GM21390 (cell line): ENCODE data around the gene SLC25A12.
"Not testable (repeated sequence)": the region's sequence is repeated elsewhere in the genome, so short reads cannot be mapped to it uniquely, and the experiment has no call there.

Experiments used
- ATAC-seq: cut with Tn5 transposase; IDR thresholded peaks from one replicate; pipeline ENCODE4 v1.9.1; 2021; ENCODE audit not compliant: unreplicated experiment

Gene SLC25A12

DNA sequence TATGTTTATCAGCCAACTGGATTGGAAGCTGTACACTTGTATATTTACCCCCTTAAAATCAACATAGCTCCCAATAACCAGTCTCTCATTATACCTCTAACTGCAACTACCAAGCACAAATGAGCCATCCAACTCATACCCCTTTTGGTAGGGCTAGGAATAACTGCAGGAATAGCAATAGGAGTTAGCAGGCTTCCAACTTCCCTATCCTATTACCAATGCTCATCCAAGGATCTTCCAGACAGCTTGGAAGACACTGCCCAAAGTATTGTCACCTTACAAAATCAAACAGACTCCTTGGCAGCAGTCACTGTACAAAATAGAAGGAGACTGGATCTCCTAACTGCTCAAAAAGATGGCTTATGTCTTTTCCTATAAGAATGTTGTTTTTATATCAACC lies 61.6 kb downstream of the SLC25A12 start:
- no peak for ATAC-seq

DNA sequence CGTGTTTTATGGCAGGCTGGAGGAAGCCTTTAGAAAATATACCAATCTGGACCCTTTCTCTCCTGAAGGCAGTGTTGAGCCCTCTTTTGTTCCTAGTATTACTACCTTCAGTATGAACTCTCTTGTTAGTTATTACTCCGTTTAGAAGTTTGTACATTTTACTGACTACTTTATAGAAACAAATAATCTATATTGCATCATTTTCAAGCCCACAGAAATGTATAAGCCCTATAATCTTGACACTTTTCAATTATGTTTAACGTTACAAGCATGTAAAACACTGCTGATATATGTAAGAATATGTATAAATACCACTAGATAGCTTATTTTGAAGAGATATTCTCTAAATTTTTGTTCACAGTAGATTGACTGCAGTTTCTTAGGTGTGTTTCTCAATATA lies 64.0 kb downstream of the SLC25A12 start:
- ATAC-seq = no peak

DNA sequence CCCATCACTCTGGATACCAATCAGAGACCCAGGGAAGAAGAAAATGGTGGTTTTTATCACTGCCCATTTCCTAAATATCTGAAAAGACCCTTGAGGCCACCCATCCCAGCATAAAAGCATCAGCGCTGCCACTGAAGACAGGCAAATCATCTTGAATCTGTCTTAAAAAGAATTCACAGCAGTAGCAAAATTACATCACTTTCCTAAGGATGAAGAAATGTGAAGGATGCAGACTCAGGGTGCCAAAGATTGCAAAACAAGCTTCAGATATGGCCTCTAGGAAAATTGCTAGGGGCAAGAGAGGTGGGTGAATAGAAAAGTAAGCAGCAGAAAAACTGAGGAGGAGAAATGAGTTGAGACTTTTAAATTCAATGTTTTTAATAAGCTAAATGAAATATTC lies 70.0 kb downstream of the SLC25A12 start:
- ATAC-seq = no peak

DNA sequence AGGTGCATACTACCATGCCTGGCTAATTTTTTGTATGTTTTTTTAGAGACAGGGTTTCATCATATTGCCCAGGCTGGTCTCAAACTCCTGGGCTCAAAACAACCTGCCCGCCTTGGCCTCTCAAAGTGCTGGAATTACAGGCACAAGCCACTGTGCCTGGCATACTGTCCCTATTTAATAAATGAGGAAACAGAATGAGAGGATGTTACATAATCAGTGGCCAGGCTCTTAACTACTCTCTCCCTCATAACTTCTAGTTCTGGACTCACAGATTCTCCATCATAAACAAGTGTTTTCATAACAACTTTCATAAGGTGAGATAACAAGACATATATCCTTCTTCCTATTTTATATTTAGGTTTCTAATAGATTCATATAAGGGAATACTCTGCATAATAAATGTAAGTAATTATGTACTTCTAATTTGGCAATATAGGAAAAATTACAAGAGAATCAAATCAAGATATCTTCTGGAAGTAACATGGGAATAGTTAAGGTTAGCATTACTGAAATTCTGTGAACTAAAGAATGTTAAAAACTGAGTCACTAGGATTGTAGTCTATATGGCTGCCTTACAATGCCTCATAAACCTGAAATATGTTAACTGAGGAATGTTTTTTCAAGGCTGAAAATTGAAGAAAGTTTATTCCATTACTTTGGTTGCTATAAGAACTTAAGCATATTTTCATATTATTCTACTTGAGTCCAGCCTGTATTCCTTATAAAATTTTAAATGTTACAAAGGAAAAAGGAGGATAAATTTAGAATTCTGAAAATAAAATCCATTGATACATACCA lies 71.3 kb downstream of the SLC25A12 start:
- ATAC-seq = no peak

DNA sequence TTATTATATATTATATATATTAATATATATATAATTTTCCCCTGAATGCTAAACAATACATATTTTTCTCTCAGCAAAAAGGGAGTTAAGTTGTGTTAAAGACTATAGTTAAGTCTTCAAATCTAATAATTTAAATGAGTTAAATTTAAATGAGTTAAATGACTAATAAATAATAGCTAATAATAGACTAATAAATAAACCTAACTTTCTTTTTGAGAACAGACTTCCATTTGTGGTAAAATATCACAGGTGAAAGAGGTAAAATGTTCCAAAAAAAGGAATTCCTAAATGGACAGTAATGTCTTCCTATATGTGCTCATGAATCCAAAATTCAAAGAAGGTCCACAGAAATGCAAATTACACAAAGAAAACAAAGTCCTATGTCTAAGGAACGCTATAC lies 74.6 kb downstream of the SLC25A12 start:
- ATAC-seq = no peak

DNA sequence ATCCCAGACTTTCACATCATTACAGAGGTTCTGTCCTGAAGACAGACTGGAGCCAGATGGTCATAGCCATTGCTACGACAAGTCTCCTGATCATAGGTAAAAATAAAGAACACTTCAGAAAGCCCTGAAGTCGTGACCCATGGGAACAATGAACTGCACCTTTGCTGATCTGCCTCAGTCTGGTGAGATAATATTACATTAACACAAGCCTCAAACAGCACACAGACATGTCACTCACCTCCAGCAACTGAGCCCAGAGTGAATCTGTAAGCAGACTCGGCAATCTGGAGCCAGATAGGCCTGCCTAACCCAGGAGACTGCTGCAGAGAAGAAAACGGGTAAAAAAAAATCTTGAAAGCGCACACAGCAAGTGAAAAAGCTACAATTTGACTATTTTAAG lies 79.2 kb downstream of the SLC25A12 start:
- no peak for ATAC-seq

DNA sequence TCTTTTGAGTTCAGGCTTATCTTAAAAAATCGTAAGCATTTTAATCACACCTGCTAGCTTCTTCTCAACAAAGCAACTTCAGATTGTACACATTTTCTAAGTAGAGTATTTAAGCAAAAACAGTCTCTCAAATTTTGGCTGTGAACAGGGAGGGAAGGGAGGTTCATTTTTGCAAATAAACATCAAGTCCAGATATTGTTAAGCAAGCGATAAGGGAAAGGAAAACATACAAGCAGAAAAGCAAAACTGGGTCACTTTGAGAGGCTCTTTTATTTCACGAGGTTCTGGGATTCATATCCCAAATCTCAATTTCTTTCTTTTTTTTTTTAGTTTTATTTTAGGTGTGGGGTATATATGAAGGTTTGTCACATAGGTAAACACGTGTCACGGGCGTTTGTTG lies 79.9 kb downstream of the SLC25A12 start:
- no peak for ATAC-seq

DNA sequence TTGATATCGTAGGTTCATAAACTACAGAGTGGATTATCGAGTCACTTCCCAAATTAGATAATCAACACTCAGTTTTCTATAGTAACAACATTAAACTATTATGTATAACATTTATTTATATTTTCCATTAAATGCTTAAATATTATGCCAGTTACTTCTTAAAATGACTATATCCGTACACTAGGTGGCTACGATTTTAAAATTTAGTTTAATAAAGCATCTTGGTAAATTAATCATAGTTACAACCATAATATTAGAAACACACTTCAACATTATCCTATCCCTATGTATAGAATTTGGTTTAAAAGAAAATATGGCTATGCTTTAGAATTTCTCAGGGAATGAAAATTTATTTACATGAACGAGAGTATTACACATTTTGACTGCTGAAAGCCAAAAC lies 80.3 kb downstream of the SLC25A12 start:
- no peak for ATAC-seq

DNA sequence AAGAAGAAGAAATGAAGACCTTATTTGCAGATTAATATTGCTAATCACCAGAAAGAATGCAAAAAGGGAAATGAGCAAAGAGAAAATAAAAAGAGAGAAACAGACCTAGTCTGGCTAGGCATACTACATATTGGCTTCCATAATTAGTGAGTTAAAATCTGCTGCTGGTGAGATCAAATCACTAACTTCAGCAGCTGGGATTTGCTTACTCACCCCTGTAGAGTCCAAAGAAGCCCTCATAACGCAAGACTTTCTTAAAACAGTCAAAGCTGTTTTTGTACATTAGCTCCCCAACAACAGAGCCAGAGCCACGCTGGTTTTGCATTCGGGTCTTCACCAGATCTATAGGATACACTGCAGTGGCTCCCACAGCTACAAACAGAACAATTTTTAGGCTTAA lies 80.9 kb downstream of the SLC25A12 start:
- ATAC-seq = no peak

DNA sequence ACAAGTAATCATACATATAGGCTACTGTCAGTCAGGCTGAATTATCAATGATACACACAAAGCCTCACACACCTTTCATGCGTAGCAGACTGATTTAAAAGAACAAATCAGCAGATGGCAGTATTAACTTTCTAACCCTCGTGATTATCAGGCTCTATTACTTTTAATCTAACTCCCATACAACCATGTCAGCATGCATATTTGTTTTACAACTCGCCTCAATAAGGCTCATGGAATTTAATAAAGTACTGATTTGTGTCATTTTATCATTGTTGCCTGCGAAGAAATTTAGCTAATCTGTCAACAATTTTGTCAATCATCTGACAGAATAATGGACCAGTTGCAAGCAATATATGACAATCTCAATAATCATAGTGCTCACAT lies 82.8 kb downstream of the SLC25A12 start:
- ATAC-seq = no peak

DNA sequence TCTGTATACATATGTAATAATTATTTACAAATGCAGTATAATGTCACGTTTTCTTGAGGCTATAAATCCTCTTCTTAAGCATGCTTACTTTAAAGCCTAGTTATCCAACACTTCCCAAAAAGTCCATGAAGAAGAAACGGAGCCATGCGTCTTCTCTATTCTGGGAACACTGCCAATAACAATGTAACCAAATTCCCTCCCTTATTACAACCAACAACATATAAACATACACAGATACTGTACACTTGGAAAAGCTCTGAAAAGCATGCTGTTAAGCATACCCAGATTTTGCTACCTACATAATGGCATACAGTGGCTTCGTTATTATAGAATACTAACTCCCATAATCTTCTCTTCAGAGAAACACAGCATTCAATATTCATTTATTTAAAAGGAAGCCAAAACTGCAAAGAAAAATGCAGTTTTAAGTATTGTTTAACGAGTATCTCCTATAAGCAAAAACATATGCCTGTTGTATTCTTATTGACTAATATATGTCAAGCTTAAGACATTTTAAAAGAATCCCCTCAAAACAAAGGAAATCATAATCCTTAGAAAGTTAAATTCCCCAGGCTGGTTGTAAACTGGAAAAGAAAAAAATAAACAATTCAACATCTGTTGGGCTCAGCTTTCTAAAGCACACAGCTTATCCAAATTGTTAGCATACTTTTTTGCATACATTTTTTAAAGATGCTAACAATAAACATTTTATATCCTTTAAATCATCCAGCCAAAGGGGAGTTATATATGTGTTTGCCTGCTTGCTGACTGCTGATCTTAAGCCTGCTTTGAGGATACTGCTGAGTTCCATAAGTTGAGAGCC lies 83.4 kb downstream of the SLC25A12 start:
- ATAC-seq = no peak

DNA sequence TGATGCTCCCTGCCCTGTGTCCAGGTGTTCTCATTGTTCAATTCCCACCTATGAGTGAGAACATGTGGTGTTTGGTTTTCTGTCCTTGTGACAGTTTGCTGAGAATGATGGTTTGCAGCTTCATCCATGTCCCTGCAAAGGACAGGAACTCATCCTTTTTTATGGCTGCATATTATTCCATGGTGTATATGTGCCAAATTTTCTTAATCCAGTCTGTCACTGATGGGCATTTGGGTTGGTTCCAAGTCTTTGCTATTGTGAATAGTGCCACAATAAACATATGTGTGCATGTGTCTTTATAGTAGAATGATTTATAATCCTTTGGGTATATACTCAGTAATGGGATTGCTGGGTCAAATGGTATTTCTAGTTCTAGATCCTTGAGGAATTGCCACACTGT lies 85.2 kb downstream of the SLC25A12 start:
- ATAC-seq = not testable (repeated sequence)

DNA sequence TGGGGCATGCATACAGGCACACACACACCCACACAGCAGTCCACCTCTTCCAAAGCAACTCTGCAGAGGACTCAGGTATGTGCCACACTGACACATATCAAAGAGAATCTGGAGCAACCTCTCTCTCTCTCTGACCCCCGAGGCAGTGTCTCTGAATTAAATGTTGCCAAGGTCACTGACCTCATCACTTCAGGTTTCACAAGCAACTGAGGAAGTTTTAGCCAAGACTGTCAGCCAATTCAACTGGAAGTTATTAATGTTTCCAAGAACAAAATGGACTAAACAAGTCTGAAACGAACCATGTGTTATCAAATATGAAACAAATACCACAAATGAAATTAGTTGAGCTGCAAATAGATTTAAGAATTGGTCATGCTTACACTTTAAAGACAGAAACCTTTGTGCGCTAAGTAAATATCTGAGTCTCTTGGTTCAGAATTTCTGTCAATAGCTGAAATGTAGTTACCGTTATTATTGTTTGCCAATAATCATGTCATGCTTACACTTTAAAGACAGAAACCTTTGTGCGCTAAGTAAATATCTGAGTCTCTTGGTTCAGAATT lies 86.1 kb downstream of the SLC25A12 start:
- no peak for ATAC-seq

DNA sequence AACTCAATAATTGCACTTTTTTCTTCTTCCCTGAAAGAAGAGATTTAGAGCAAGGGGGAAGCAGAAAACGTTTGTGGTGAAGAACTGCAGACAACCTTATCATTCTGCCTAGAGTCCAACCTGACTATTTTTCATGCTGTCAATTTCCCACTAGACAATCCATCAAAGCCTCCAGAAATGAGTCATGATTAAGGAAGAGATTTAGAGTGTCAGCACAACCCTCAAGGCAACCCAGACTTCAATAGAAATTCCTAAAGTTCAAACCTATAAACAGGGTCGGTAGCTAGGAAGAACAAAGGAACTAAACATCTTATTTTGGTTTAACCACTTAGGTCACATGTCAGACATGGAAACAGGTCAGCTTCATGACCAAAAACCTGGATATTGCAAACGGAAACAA lies 86.9 kb downstream of the SLC25A12 start:
- ATAC-seq = no peak

DNA sequence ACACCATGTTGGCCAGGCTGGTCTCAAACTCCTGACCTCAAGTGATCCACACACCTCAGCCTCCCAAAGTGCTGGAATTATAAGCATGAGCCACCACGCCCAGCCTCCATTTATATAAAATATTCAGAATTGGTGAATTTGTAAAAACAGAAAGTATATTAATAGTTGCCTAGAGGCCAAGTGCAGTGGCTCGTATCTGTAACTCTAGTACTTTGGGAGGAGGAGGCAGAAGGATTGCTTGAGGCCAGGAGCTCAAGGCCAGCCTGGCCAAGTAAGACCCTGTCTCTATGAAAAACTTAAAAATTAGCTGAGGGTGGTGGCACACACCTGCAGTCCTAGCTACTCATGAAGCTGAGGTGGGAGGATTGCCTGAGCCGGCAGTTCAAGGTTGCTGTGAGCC lies 89.6 kb downstream of the SLC25A12 start:
- ATAC-seq = no peak

DNA sequence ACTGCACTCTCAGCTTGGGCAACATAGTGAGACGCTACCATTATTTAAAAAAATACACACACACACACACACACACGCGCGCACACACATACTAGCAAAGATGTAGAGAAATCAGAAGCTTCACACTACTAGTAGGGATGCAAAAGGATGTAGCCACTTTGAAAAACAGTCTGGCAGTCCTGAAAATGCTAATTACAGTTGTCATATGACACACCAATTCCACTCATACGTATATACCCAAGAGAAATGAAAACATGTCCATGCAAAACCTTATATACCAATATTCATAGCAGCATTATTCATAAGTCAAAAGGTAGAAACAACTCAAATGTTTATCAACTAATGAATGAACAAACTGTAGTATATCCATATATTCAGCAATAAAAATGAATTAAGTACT lies 90.3 kb downstream of the SLC25A12 start:
- ATAC-seq = no peak

DNA sequence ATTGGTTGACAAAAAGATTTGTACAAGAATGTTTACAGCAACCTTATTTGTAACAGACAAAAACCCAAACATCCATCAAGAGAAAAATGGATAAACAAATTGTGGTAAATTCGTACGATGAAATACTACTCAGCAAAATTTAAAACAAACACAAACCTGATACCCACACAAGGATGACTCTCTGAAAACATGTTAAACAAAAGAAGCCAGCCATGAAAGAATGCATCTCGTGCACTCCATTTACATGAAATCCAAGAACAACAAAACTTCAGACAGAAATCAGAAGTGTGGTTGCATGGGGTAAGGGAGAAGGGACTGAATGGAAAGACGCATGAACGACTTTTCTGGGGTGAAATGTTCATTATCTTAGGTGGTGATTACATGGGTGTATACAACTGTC lies 93.4 kb downstream of the SLC25A12 start:
- ATAC-seq = no peak

DNA sequence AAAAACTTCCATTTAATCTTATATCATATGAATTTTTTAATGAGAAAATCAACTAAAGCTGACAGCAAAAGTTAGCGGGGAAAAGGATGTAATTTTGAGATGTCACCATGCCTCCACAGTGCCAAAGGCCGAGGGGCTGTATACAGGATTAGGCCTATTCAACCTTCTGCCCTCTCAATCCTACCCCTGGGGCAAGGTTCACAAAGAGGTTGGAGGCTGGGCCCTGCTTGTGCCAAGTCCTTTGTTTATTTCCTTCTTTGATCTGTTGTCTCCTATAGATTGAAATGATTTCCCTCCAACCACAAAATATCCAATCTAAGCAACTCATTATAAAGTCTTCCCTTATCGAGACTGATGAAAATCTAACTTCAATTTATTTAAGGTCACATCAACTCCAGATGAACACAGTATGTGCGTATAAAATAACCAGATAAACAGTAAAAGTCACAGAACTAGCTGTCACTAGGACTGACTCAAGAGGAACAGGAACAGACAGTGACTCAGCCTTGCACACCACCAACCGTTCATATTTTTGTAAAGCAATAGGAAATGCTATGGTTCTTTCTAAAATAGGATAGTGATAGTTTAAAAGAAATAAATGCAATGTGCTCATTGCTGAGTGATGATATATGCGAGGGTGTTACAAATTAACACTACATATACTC lies 95.8 kb downstream of the SLC25A12 start:
- no peak for ATAC-seq

DNA sequence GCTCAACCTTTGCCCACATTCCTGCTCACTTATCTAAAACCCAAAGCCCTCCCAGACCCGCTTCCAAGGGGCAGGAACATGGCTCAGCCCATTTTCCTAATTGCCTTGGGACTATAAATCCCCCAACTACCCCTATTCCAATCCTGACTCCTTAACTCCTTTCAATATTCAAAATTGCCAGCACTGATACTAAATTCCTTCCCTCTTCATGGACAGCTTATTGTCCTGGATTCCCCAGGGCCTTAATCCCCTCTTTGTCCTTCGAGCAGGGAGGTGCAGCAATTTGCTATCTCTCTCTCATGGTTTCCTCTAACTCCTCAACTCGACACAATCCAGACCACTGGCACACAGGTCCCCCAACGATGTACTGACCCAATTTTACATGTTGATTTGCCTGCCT lies 99.1 kb downstream of the SLC25A12 start:
- no peak for ATAC-seq

DNA sequence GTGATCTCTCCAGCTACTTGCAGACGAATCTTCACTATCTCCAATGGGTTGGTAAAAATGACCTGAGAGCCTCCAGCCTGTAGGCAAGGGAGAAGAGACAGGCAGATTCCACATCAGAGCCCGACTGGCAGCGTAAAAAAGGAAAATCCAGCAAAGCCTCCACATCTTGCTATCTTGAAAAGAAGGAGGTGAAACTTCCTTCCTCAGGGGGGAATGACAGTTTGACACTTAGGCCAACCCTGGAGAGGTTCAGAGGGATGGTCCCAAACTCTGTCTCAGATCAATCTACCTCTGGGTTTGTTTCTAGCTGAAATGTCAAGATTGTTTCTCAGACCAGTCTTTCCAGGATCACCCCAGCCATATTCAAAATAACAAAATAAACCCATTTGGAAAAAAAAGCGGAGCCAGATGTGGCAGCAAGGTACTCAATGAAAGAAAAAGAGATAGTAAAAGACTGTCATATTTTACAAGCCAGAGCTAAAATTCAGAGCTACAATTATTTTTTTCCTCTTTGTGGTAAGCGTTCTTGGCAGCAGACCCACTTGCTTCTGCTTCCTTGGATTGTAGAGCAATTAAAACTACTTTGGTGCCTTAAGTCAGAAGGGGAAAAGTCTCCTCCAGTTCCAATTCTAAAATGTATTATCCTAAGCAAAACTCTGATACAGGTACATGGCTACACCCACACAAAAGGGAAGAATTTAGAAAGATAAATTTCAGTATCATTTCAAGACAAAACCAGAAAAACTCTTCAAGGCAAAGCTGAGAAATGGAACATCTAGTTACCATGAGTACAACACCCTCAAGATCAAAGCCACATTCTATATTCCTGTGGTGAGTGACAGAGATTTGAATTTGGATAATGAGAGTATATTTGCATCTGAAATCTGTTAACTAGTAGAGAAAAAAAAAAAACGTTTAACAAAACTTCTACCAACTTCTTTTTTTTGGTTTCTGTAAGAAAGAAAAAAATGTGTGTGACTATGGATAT lies 100.1 kb downstream of the SLC25A12 start:
- ATAC-seq = no peak
